ENCODE measurements around the gene FN3K. TPM values are rescaled to one million over a fixed set of nuclear protein-coding genes. Genes with fewer than 3 reads are reported as not detected.
A peak's percentile ranks its signal among the peaks of the same experiment; 100 is the strongest.

The FN3K gene
- total and polyA plus RNA-seq, 7 experiments from 2014 or later = 0.97 to 14.1 (median 4.1) TPM

GRCh38 chr17:82745524-82745923, 10.1 kb downstream of the FN3K start:
- Mint-ChIP-seq H3K9me3 (peaks cover 7 to 43% (median 12%) of the 10 kb centered on the region in 11 donors), H3K27me3 (no peaks in the 10 kb centered on the region), H3K4me1 (no peaks in the 10 kb centered on the region), H3K4me3 (no peak overlapping the region), H3K27ac (no peak overlapping the region), H3K36me3 (peaks cover 11 to 25% (median 20%) of the 10 kb centered on the region in 5 donors)
- ATAC-seq (no peak), DNase-seq (no peak)
- no peak overlapping the region for H3K27ac ChIP-seq (ENCODE audit: low read depth, low read length)
- no peaks in the 10 kb centered on the region for H3K4me1 ChIP-seq (ENCODE audit: control insufficient read depth in 2 of 2, insufficient read depth in 2 of 2, low read length in 2 of 2)
- H3K36me3 ChIP-seq (ENCODE audit: control insufficient read depth in 2 of 3, insufficient read depth in 3 of 3, low read length in 3 of 3) = peaks cover 0 to 12% (median 0%) of the 10 kb centered on the region in 3 experiments
- peaks cover 0 to 8% (median 0%) of the 10 kb centered on the region in 3 experiments for H3K9me3 ChIP-seq (ENCODE audit: control insufficient read depth in 2 of 3, low read length in 3 of 3)
- H3K4me3 ChIP-seq (ENCODE audit: low read length) = no peak overlapping the region
- POLR2A ChIA-PET = no interaction called here
- CTCF ChIA-PET = no interaction called here
- no peaks in the 10 kb centered on the region for H3K27me3 ChIP-seq (ENCODE audit: control insufficient read depth in 2 of 2, insufficient read depth in 2 of 2, low read length in 2 of 2)
- intact Hi-C loops (cut with micrococcal nuclease) = no loop called here

- Histone ChIP-seq H3K4me1 (ENCODE audit: control insufficient read depth in 2 of 2, insufficient read depth in 2 of 2, low read length in 2 of 2) (peaks cover 7 to 8% of the 10 kb centered on the region in 2 donors), H3K36me3 (ENCODE audit: control insufficient read depth in 2 of 3, insufficient read depth in 3 of 3, low read length in 3 of 3) (no peaks in the 10 kb centered on the region), H3K27ac (ENCODE audit: low read depth, low read length) (no peak overlapping the region), H3K4me3 (ENCODE audit: low read length) (no peak overlapping the region), H3K9me3 (ENCODE audit: control insufficient read depth in 2 of 3, low read length in 3 of 3) (no peaks in the 10 kb centered on the region), H3K27me3 (ENCODE audit: control insufficient read depth in 2 of 2, insufficient read depth in 2 of 2, low read length in 2 of 2) (no peaks in the 10 kb centered on the region)
- H3K4me1 Mint-ChIP-seq = peaks cover 0 to 14% (median 11%) of the 10 kb centered on the region in 7 donors
- no peak overlapping the region for H3K4me3 Mint-ChIP-seq
- DNase-seq (no peak), ATAC-seq (no peak)
- peak overlapping the region in 1 of 9 donors; percentile 43 for H3K27ac Mint-ChIP-seq
- H3K9me3 Mint-ChIP-seq = peaks cover 0 to 28% (median 4%) of the 10 kb centered on the region in 11 donors
- intact Hi-C loops (cut with micrococcal nuclease) = no loop called here
- H3K36me3 Mint-ChIP-seq = peaks cover 0 to 3% (median 0%) of the 10 kb centered on the region in 5 donors
- ChIA-PET CTCF (interaction anchor here (0.5 to 0.7 kb wide), 2 partner anchors 20 to 793 kb away, joined by 3 read pairs; no protein-coding TSS in a partner anchor), POLR2A (no interaction called here)
- no peaks in the 10 kb centered on the region for H3K27me3 Mint-ChIP-seq
Measured at GRCh38 chr17:82748756-82749155, 13.3 kb downstream of the FN3K start.

- Mint-ChIP-seq H3K27ac (peak overlapping the region in 4 of 9 donors; percentile 45 to 78 (median 60)), H3K27me3 (no peaks in the 10 kb centered on the region), H3K9me3 (peaks cover 0 to 26% (median 4%) of the 10 kb centered on the region in 11 donors), H3K4me1 (peaks cover 13 to 30% (median 23%) of the 10 kb centered on the region in 7 donors), H3K4me3 (peak overlapping the region; percentile 52 to 82 (median 65)), H3K36me3 (peaks cover 0 to 2% (median 0%) of the 10 kb centered on the region in 5 donors)
- Histone ChIP-seq H3K27me3 (ENCODE audit: control insufficient read depth in 2 of 2, insufficient read depth in 2 of 2, low read length in 2 of 2) (no peaks in the 10 kb centered on the region), H3K9me3 (ENCODE audit: control insufficient read depth in 2 of 3, low read length in 3 of 3) (no peaks in the 10 kb centered on the region), H3K27ac (ENCODE audit: low read depth, low read length) (no peak overlapping the region), H3K4me3 (ENCODE audit: low read length) (no peak overlapping the region), H3K36me3 (ENCODE audit: control insufficient read depth in 2 of 3, insufficient read depth in 3 of 3, low read length in 3 of 3) (no peaks in the 10 kb centered on the region), H3K4me1 (ENCODE audit: control insufficient read depth in 2 of 2, insufficient read depth in 2 of 2, low read length in 2 of 2) (peaks cover 7 to 8% of the 10 kb centered on the region in 2 donors)
- peak in 1 of 9 donors; percentile 26 for DNase-seq
- CTCF ChIA-PET = no interaction called here
- POLR2A ChIA-PET = no interaction called here
- intact Hi-C loops (cut with micrococcal nuclease) = loop anchor here in 1 of 2 donors (5.0 kb wide), 1 partner anchor 293 kb away; the partner anchor contains the start of gene NARF
- no peak for ATAC-seq
Measured at GRCh38 chr17:82750241-82750908, 15.0 kb downstream of the FN3K start.

GRCh38 chr17:82751171-82751570, 15.8 kb downstream of the FN3K start:
- no peak overlapping the region for H3K4me3 ChIP-seq (ENCODE audit: low read length)
- no peak overlapping the region for H3K27ac Mint-ChIP-seq
- H3K4me1 Mint-ChIP-seq = peaks cover 18 to 34% (median 26%) of the 10 kb centered on the region in 7 donors
- no peaks in the 10 kb centered on the region for H3K27me3 Mint-ChIP-seq
- peaks cover 7 to 8% of the 10 kb centered on the region in 2 donors for H3K4me1 ChIP-seq (ENCODE audit: control insufficient read depth in 2 of 2, insufficient read depth in 2 of 2, low read length in 2 of 2)
- H3K27ac ChIP-seq (ENCODE audit: low read depth, low read length) = peak overlapping the region; percentile 61
- POLR2A ChIA-PET = no interaction called here
- no peak for ATAC-seq
- DNase-seq = peak in 1 of 9 donors; percentile 69
- peaks cover 0 to 4% (median 0%) of the 10 kb centered on the region in 5 donors for H3K36me3 Mint-ChIP-seq
- H3K4me3 Mint-ChIP-seq = peak overlapping the region in 4 of 10 donors; percentile 43 to 87 (median 58)
- no peaks in the 10 kb centered on the region for H3K27me3 ChIP-seq (ENCODE audit: control insufficient read depth in 2 of 2, insufficient read depth in 2 of 2, low read length in 2 of 2)
- CTCF ChIA-PET = no interaction called here
- H3K9me3 Mint-ChIP-seq = peaks cover 0 to 18% (median 2%) of the 10 kb centered on the region in 11 donors
- peaks cover 0 to 2% (median 0%) of the 10 kb centered on the region in 3 experiments for H3K36me3 ChIP-seq (ENCODE audit: control insufficient read depth in 2 of 3, insufficient read depth in 3 of 3, low read length in 3 of 3)
- intact Hi-C loops (cut with micrococcal nuclease) = loop anchor here (1.0 to 5.0 kb wide), 4 partner anchors 35 to 300 kb away; partner anchors contain the start of genes FN3KRP (in 1 of the 2), NARF (in 1 of the 2) and RAB40B (in 1 of the 2)
- H3K9me3 ChIP-seq (ENCODE audit: control insufficient read depth in 2 of 3, low read length in 3 of 3) = no peaks in the 10 kb centered on the region

GRCh38 chr17:82751571-82752370, 16.4 kb downstream of the FN3K start, which contains the start of gene TBCD:
Gene TBCD (plus strand): TSS chr17:82752065. CDS start chr17:82752194, 129 bp downstream.
- Mint-ChIP-seq H3K4me1 (peaks cover 18 to 34% (median 26%) of the 10 kb centered on the region in 7 donors), H3K27me3 (no peaks in the 10 kb centered on the region), H3K27ac (peak within 1 kb of the TSS in 7 of 9 donors; percentile 11 to 77 (median 58)), H3K4me3 (peak within 1 kb of the TSS; percentile 68 to 91 (median 80)), H3K36me3 (peaks cover 0 to 4% (median 3%) of the 10 kb centered on the region in 5 donors), H3K9me3 (peaks cover 0 to 15% (median 0%) of the 10 kb centered on the region in 11 donors)
- CTCF ChIA-PET = no interaction called here
- Histone ChIP-seq H3K36me3 (ENCODE audit: control insufficient read depth in 2 of 3, insufficient read depth in 3 of 3, low read length in 3 of 3) (peaks cover 0 to 7% (median 0%) of the 10 kb centered on the region in 3 experiments), H3K27me3 (ENCODE audit: control insufficient read depth in 2 of 2, insufficient read depth in 2 of 2, low read length in 2 of 2) (no peaks in the 10 kb centered on the region), H3K4me1 (ENCODE audit: control insufficient read depth in 2 of 2, insufficient read depth in 2 of 2, low read length in 2 of 2) (peaks cover 7 to 8% of the 10 kb centered on the region in 2 donors), H3K9me3 (ENCODE audit: control insufficient read depth in 2 of 3, low read length in 3 of 3) (no peaks in the 10 kb centered on the region), H3K4me3 (ENCODE audit: low read length) (peak within 1 kb of the TSS; percentile 80), H3K27ac (ENCODE audit: low read depth, low read length) (peak within 1 kb of the TSS; percentile 74)
- intact Hi-C loops (cut with micrococcal nuclease) = loop anchor here (1.0 to 5.0 kb wide), 7 partner anchors 35 to 729 kb away; partner anchors contain the start of genes FN3KRP (in 2 of the 2), WDR45B (in 2 of the 2), CENPX (in 1 of the 2) and HEXD (in 1 of the 2)
- POLR2A ChIA-PET = no interaction called here
- ATAC-seq (peak; percentile 91), DNase-seq (peak; percentile 80 to 95 (median 90))

Measured in naive thymus-derived CD4-positive, alpha-beta T cell (primary cell).